Left lung (tissue), 10 donors: ENCODE data around the gene RGS10. TPM values are rescaled to one million over a fixed set of nuclear protein-coding genes. Genes with fewer than 3 reads are reported as not detected.

Source experiments
- ATAC-seq: fragments of 200-7000 bp; cut with Tn5 transposase; one replicate; pipeline ENCODE4 v1.9.1; 2020; ENCODE audit warnings: moderate library complexity
- DNase-seq, 4 donors: peaks; one replicate each; pipeline ENCODE4 v3.0.0-alpha.2; 2013 to 2020
- H3K27ac ChIP-seq, 2 donors: fragments of 200-600 bp; sonication (generic) in 1 of 2; one replicate each; pipeline versions ENCODE4 v1.5.0 to v1.8.0; 2020 to 2021
- H3K27me3 ChIP-seq, 2 donors: fragments of 200-600 bp; sonication (generic) in 1 of 2; one replicate each; pipeline versions ENCODE4 v1.5.0 to v1.8.0; 2020 to 2021
- H3K36me3 ChIP-seq, 2 donors: fragments of 200-600 bp; sonication (generic) in 1 of 2; one replicate each; pipeline versions ENCODE4 v1.5.0 to v1.8.0; 2020 to 2021
- H3K4me1 ChIP-seq, 2 donors: fragments of 200-600 bp; one replicate each; pipeline ENCODE4 v1.8.0; 2021
- H3K4me3 ChIP-seq, 2 donors: fragments of 200-600 bp; sonication (generic) in 1 of 2; one replicate each; pipeline versions ENCODE4 v1.5.0 to v1.8.0; 2020 to 2021; ENCODE audit warnings: mild to moderate bottlenecking in 1 of 2
- H3K9me3 ChIP-seq, 2 donors: fragments of 200-600 bp; sonication (generic) in 1 of 2; one replicate each; pipeline versions ENCODE4 v1.5.0 to v1.8.0; 2020 to 2021
- intact Hi-C, 2 donors: fragments of 100-400 bp; cut with DNase I; formaldehyde crosslinking; loops; one replicate each; pipeline versions ENCODE4 v1.11.2 to v1.14.2; 2022
- polyA plus RNA-seq, 6 donors: library from polyadenylated mRNA; unstranded; fragments of 120-200 nt; gene quantifications; one replicate each; pipeline ENCODE4 v1.2.1, GENCODE V29; 2013; ENCODE audit not compliant: insufficient read length in 6 of 6
- total RNA-seq, 2 donors: library from RNA; stranded (reverse); fragmentation: NEBNext Ultra II Directional; extraction: Animal tissue kit (Norgen Biotek cat#: 25700); gene quantifications; one replicate each; pipeline ENCODE4 v1.2.1, GENCODE V29; 2021
- TF ChIP-seq, protein P1 (sequence below), 2 donors: fragments of 200-600 bp; sonication (generic) in 1 of 2; IDR thresholded peaks; one replicate each; pipeline versions ENCODE4 v1.5.0 to v1.8.0; 2021; ENCODE audit warnings: antibody characterized with exemption in 2 of 2
- donor health status: DM: no; HTN: yes; CAD: no.
- donor health status: DM: no; HTN: no; CAD: no.

RGS10 gene
- total and polyA plus RNA-seq, 8 donors, result 9.8 to 26.7 (median 13.3) TPM

DNA sequence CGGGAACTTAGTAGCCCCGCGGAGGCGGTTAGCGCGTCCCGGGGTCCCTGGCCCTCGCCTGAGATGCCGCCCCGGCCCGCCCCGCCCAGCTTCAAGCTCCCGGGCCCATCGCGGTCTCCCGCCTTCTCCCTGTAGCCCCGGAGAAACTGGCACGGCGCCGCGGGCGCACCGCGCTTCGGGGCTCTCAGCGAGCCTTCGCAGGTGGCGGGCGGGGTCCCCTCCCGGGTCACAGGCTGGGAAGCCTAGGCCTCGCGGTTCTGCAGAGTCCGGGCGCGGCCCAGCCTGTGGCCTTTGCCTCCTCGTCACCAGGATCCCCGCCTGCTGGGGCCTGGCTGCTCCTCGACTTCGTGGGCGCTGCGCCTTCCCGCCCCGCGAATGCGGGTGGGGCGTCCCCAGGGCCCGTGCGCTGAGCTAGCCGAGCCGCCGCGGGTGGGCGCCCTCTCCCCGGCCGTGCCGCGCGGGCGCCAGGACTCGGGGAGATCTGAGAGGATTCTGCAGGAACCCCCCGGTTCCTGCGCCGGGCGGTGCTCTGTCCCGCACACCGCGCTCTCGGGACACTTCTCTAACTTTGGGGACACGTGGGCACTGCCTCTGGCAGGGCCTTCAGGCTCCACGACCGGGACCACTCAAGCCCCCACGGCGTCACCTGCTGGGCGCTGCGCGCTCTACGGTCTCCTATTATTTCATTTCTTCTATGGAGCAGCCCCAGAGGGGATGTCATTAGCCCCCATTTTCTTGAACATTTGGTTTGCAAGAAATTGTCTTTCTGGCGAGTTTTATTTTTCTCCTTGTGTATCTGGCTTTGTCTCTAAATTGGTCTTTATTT is 682 bp upstream of the RGS10 start:
- peaks cover 0 to 34% of the 10 kb centered on the region in 2 donors for H3K4me1 ChIP-seq
- ATAC-seq (peak; percentile 69), DNase-seq (peak; percentile 33 to 85 (median 58))
- TF ChIP-seq, protein P1, sequence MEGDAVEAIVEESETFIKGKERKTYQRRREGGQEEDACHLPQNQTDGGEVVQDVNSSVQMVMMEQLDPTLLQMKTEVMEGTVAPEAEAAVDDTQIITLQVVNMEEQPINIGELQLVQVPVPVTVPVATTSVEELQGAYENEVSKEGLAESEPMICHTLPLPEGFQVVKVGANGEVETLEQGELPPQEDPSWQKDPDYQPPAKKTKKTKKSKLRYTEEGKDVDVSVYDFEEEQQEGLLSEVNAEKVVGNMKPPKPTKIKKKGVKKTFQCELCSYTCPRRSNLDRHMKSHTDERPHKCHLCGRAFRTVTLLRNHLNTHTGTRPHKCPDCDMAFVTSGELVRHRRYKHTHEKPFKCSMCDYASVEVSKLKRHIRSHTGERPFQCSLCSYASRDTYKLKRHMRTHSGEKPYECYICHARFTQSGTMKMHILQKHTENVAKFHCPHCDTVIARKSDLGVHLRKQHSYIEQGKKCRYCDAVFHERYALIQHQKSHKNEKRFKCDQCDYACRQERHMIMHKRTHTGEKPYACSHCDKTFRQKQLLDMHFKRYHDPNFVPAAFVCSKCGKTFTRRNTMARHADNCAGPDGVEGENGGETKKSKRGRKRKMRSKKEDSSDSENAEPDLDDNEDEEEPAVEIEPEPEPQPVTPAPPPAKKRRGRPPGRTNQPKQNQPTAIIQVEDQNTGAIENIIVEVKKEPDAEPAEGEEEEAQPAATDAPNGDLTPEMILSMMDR (IDR thresholded peaks at IDR 0.05), result peak in 1 of 2 donors; percentile 52
- no peaks in the 10 kb centered on the region for H3K36me3 ChIP-seq
- peak overlapping the region; percentile 69 to 80 for H3K27ac ChIP-seq
- intact Hi-C loops, result no loop called here
- H3K4me3 ChIP-seq, result peak overlapping the region; percentile 68 to 74
- peaks cover 7 to 56% of the 10 kb centered on the region in 2 donors for H3K27me3 ChIP-seq
- H3K9me3 ChIP-seq, result no peaks in the 10 kb centered on the region

DNA sequence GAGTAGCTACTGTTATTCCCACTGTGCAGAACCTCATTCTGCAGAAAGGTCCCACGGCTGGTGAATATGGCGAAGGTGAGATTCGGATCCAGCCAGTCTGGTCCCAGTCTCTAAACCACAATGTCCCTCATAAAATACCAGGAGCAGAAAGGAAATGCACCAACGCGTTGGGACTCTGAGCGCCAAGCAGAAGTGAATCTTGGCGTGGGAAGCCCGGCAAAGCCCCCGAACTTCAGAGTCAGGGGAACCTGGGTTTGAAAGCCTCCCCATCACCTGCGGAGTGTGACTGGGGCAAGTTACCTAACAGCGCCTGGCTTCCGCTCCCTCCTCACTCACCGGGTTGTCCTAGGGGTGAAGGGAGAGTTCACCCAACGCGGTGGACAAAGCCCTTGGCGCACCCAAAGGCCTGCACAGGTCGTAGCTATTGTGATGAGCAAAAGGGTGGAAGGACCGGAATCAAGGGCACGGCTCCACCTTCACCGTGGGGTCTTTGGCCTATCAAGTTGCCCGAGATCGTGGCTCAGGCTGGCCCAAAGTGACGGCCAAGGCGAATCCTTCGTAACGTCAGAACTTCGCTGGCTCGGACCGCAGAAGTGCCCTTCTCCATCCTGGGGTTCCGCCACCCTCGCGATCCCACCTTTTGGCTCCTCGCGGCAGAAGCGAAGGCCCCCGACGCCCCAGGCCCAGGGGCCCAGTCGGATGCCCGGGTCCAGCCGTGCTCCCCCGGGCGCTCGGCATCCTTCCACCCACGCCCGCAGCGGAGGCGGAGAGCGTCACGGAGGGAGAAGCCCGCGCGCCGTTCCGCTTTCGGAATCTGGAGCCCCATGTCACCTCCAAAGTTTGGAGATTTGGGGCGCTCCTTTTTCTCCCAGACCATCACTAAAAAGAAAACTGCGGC is 811 bp downstream of the RGS10 start:
- intact Hi-C loops, result no loop called here
- TF ChIP-seq, protein P1 (IDR thresholded peaks at IDR 0.05), result no peak
- no peaks in the 10 kb centered on the region for H3K36me3 ChIP-seq
- peak in 2 of 4 donors; percentile 62 to 90 for DNase-seq
- H3K4me1 ChIP-seq, result peaks cover 0 to 36% of the 10 kb centered on the region in 2 donors
- no peaks in the 10 kb centered on the region for H3K9me3 ChIP-seq
- ATAC-seq, result peak; percentile 10
- H3K27me3 ChIP-seq, result peaks cover 7 to 56% of the 10 kb centered on the region in 2 donors
- peak overlapping the region; percentile 68 to 74 for H3K4me3 ChIP-seq
- H3K27ac ChIP-seq, result peak overlapping the region; percentile 69 to 80

DNA sequence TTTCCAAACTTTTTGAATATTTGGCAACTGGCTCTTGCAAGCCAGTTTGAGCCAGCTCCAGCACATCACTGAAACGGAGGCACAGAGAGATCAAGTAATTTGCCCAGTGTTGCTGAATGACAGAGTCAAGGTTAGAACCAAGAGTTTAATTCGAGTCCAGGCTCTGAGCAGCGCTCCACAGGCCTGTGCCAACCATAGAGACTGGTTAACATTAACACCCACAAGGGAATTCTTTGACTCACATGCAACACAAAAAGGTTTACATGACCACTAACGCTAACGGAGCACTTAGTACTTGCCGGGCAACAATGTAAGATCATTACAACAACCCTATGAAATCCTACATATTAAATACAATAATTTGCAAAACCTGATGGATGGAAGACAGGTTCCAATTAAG is 1.5 kb downstream of the RGS10 start:
- intact Hi-C loops, result no loop called here
- no peaks in the 10 kb centered on the region for H3K9me3 ChIP-seq
- no peak for ATAC-seq
- H3K4me3 ChIP-seq, result peak overlapping the region in 1 of 2 donors; percentile 74
- no peak for DNase-seq
- H3K4me1 ChIP-seq, result peaks cover 0 to 36% of the 10 kb centered on the region in 2 donors
- TF ChIP-seq, protein P1 (IDR thresholded peaks at IDR 0.05), result no peak
- H3K27me3 ChIP-seq, result peaks cover 7 to 54% of the 10 kb centered on the region in 2 donors
- no peak overlapping the region for H3K27ac ChIP-seq
- H3K36me3 ChIP-seq, result no peaks in the 10 kb centered on the region

DNA sequence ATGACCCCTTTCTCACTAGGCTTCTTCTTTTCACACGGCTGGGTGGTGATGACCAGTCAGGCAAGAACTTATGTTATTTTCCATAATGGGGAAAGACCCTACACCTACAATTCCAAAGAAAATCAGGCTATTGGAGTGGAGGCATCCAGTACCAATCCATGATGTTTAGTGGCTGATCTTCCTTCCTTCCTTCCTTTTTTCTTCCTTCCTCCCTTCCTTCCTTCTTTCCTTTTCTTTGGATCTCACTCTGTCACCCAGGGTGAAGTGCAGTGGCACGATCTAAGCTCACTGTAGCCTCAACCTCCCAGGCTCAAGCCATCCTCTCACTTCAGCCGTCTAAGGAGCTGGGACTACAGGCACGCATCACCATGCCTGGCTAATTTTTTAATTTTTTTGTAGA is 2.5 kb downstream of the RGS10 start:
- DNase-seq (no peak), ATAC-seq (no peak)
- Histone ChIP-seq H3K4me1 (peaks cover 0 to 36% of the 10 kb centered on the region in 2 donors), H3K27me3 (peaks cover 7 to 47% of the 10 kb centered on the region in 2 donors), H3K27ac (no peak overlapping the region), H3K36me3 (no peaks in the 10 kb centered on the region), H3K9me3 (no peaks in the 10 kb centered on the region), H3K4me3 (no peak overlapping the region)
- intact Hi-C loops, result no loop called here
- TF ChIP-seq, protein P1 (IDR thresholded peaks at IDR 0.05), result no peak
